Upper lobe of left lung (tissue), 4 donors: ENCODE data around the gene CYBA.

ENCODE experiments used
- EP300 ChIP-seq, 4 donors: sonication (generic); formaldehyde crosslinking; IDR thresholded peaks; one replicate each; pipeline ENCODE4 v1.5.1; 2017; ENCODE audit warnings: antibody characterized with exemption in 4 of 4, control low read depth in 2 of 4
- POLR2A ChIP-seq, 4 donors: fragments of 450-650 bp; IDR thresholded peaks; one replicate each; pipeline ENCODE4 v1.5.1; 2016 to 2017; ENCODE audit warnings: antibody characterized with exemption in 4 of 4, mild to moderate bottlenecking in 2 of 4
- TF ChIP-seq, protein P1 (sequence below), 6 experiments: fragments of 450-650 bp in 4 of 6; fragments of 200-600 bp in 2 of 6; sonication (generic) in 2 of 6; IDR thresholded peaks; one replicate each; pipeline ENCODE4 v1.5.1; 2016 to 2019; ENCODE audit warnings: antibody characterized with exemption in 6 of 6

- TF ChIP-seq, protein P1, sequence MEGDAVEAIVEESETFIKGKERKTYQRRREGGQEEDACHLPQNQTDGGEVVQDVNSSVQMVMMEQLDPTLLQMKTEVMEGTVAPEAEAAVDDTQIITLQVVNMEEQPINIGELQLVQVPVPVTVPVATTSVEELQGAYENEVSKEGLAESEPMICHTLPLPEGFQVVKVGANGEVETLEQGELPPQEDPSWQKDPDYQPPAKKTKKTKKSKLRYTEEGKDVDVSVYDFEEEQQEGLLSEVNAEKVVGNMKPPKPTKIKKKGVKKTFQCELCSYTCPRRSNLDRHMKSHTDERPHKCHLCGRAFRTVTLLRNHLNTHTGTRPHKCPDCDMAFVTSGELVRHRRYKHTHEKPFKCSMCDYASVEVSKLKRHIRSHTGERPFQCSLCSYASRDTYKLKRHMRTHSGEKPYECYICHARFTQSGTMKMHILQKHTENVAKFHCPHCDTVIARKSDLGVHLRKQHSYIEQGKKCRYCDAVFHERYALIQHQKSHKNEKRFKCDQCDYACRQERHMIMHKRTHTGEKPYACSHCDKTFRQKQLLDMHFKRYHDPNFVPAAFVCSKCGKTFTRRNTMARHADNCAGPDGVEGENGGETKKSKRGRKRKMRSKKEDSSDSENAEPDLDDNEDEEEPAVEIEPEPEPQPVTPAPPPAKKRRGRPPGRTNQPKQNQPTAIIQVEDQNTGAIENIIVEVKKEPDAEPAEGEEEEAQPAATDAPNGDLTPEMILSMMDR (IDR thresholded peaks at IDR 0.05): no peak
- TF ChIP-seq POLR2A (IDR thresholded peaks at IDR 0.05) (no peak), EP300 (IDR thresholded peaks at IDR 0.05) (no peak)
Observed at GRCh38 chr16:88684569-88685155, 33.8 kb upstream of the CYBA start.
